HG02938 (cell line): ENCODE data around the gene TMEM53.

Experiments
- ATAC-seq: cut with Tn5 transposase; IDR thresholded peaks from one replicate; pipeline ENCODE4 v1.9.1; 2021; ENCODE audit warnings: mild to moderate bottlenecking, moderate library complexity; ENCODE audit not compliant: unreplicated experiment

TMEM53 gene

DNA sequence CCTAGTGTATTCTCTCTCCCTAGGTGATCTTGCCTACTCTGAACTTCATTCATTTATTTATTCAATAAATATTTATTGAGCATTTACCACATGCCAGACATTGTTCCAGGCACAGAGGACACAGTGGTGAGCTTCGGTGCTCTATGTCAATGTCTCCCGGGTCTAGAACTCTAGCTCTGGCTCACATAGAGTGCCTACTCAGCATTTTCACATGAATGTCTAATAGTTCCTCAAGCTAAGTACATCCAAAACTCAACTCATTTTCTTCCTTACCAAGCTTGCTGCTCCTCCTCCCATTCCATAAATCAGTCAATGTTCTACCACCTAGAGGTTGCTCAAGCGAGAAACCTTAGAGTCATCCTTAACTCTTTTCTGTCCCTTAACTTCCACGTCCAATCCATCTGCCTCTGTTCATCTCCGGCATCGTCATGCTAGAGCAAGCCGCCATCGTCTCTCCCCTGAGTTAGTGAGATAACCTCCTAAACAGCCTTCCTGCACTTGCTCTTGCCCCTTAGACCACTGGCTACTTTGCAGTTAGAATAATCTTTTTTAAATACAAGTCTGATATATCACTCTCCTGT lies 67.5 kb downstream of the TMEM53 start:
- ATAC-seq = no peak

DNA sequence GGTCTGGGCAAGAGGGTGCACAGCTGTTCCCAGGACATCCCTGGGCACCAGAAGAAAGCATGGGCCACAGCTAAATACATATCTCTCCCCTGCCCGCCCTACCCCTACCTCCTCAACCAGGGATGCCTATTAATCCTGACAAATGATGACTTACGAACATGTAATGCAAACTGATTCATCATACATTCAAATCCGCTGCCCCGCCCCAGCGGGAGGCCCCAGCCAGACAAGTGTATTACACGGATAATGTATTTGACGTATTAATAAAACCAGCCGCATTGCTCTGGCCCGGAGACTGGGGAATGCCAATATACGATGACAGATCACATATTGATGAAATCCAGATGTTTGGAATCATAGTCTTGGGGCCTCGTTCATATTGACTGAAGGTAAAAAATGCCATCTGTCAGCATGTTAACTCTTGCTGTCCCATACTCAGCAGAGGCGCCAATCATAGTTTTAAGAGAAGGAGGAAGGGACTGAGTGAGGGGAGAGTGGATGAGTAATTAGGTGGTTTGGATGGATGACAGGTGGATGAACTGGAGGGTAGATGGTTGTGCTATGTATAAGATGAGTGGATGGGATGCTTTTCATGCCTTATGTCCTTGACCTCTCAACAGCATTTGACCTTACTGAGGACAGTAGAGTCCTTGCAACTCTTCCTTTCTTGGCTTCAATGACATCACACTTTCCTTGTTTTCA lies 68.2 kb downstream of the TMEM53 start:
- no peak for ATAC-seq

DNA sequence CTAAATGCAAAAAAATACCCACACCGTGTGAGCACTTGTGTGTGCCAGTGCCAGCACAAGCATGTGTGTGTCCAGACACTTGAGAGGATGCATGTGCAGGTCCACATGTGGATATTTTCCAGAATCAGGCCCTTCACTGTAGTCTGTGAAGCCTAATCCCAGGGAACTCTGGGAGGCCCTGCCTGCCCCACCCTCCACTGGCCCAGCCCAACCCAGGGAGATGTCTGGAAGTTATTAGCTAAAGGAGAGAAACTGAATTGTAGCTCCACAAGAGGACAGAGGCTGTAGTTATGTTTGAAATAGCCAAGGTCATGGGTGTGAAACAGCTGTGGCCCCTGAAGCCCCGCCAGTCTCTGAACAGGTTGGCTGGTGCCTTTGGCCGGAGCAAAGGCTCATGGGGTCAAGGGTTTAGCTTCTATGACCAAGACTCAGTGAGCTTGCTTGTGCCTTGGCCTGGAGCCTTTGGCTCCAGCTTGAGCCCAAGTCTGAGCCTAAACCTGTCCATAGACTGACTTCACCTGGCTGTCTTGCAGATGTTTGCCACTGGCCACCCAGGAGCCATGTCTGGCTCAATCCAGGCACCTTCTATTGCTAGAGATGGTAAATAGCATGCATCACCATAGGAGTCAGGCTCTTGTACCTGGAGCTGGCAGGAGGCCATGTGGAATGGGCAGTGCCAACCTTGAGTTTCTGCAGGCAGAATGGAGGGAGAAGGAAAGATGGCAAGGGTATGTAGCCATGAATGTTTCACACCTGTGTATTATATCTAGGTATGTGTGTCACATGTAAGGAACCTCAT lies 69.9 kb downstream of the TMEM53 start:
- ATAC-seq = no peak

DNA sequence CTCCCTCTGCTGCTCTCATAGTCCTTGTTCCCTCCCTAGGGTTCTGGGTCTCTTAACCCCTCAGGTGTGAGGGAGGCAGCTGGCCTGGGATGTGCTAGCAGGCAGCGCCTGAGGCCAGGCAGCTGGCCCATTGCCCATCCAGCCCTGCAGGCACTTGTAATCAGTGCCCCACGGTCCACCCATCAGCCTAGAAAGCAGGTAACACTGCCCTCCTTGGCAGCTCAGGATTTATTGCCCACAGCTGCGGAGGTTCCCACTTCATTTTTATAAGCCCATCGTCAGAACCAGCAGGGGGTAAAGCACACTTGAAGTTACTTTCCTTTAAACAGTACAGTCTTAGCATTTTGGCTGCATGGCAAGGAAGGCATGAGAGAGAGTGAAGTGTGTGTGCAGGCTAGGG lies 70.6 kb downstream of the TMEM53 start:
- no peak for ATAC-seq
